ENCODE measurements around the gene WASHC4.
"Not testable (repeated sequence)": the region's sequence is repeated elsewhere in the genome, so short reads cannot be mapped to it uniquely, and the experiment has no call there.

The WASHC4 gene

GRCh38 chr12:105092336-105092735 lies 15.2 kb upstream of the WASHC4 start:
- DNase-seq (ENCODE audit: low read depth), result no peak

GRCh38 chr12:105095338-105095737 lies 12.2 kb upstream of the WASHC4 start:
- DNase-seq (ENCODE audit: low read depth), result not testable (repeated sequence)

GRCh38 chr12:105099356-105099755 lies 8.2 kb upstream of the WASHC4 start:
- no peak for DNase-seq (ENCODE audit: low read depth)

GRCh38 chr12:105100207-105100985 lies 7.1 kb upstream of the WASHC4 start:
- peak; percentile 71 for DNase-seq (ENCODE audit: low read depth)

- DNase-seq (ENCODE audit: low read depth), result peak; percentile 46
Measured at GRCh38 chr12:105100998-105101397, 6.5 kb upstream of the WASHC4 start.

- no peak for DNase-seq (ENCODE audit: low read depth)
Measured at GRCh38 chr12:105102673-105103072, 4.9 kb upstream of the WASHC4 start.

- no peak for DNase-seq (ENCODE audit: low read depth)
Measured at GRCh38 chr12:105104762-105105161, 2.8 kb upstream of the WASHC4 start.

- no peak for DNase-seq (ENCODE audit: low read depth)
Measured at GRCh38 chr12:105106621-105107020, 910 bp upstream of the WASHC4 start.

GRCh38 chr12:105107171-105107493 lies 399 bp upstream of the WASHC4 start:
- DNase-seq (ENCODE audit: low read depth), result peak; percentile 70

GRCh38 chr12:105109465-105110212 lies 2.1 kb downstream of the WASHC4 start:
- DNase-seq (ENCODE audit: low read depth), result peak; percentile 78

- no peak for DNase-seq (ENCODE audit: low read depth)
Measured at GRCh38 chr12:105110851-105111250, 3.3 kb downstream of the WASHC4 start.

- no peak for DNase-seq (ENCODE audit: low read depth)
Measured at GRCh38 chr12:105113094-105113493, 5.6 kb downstream of the WASHC4 start.

GRCh38 chr12:105116969-105117368 lies 9.4 kb downstream of the WASHC4 start:
- DNase-seq (ENCODE audit: low read depth), result no peak

GRCh38 chr12:105120551-105120950 lies 13.0 kb downstream of the WASHC4 start:
- peak; percentile 4 for DNase-seq (ENCODE audit: low read depth)

GRCh38 chr12:105138248-105138647 lies 30.7 kb downstream of the WASHC4 start:
- no peak for DNase-seq (ENCODE audit: low read depth)

- DNase-seq (ENCODE audit: low read depth), result no peak
Measured at GRCh38 chr12:105141320-105141922, 33.9 kb downstream of the WASHC4 start.

- no peak for DNase-seq (ENCODE audit: low read depth)
Measured at GRCh38 chr12:105142259-105142658, 34.7 kb downstream of the WASHC4 start.

- DNase-seq (ENCODE audit: low read depth), result no peak
Measured at GRCh38 chr12:105156260-105156659, 48.7 kb downstream of the WASHC4 start.

GRCh38 chr12:105157606-105158005 lies 50.1 kb downstream of the WASHC4 start:
- DNase-seq (ENCODE audit: low read depth), result no peak

GRCh38 chr12:105158876-105159275 lies 51.3 kb downstream of the WASHC4 start:
- DNase-seq (ENCODE audit: low read depth), result no peak

- no peak for DNase-seq (ENCODE audit: low read depth)
Measured at GRCh38 chr12:105162174-105162573, 54.6 kb downstream of the WASHC4 start.

- no peak for DNase-seq (ENCODE audit: low read depth)
Measured at GRCh38 chr12:105164068-105164467, 56.5 kb downstream of the WASHC4 start.

- no peak for DNase-seq (ENCODE audit: low read depth)
Measured at GRCh38 chr12:105166736-105167135, 59.2 kb downstream of the WASHC4 start.

Measured in ELR (cell line).